Lower leg skin (tissue), 4 donors: ENCODE results near the gene RNLS. TPM values are rescaled to one million over a fixed set of nuclear protein-coding genes. Genes with fewer than 3 reads are reported as not detected.

Experiments
- DNase-seq, 2 donors: peaks; one replicate each; pipeline ENCODE4 v3.0.0-alpha.2; 2019; ENCODE audit warnings: low spot score in 2 of 2
- H3K4me3 ChIP-seq: fragments of 200-600 bp; sonication (generic); 2 replicates; pipeline ENCODE4 v1.5.1; 2017; ENCODE audit warnings: mild to moderate bottlenecking, low read depth; ENCODE audit not compliant: poor library complexity, severe bottlenecking
- POLR2A ChIP-seq, 2 donors: fragments of 450-650 bp; IDR thresholded peaks; one replicate each; pipeline ENCODE4 v1.6.1; 2016 to 2017; ENCODE audit warnings: antibody characterized with exemption in 2 of 2, mild to moderate bottlenecking in 1 of 2, moderate library complexity in 1 of 2
- WGBS, 2 donors: methylation state at CpG; one replicate each; pipeline ENCODE4 v1.1.5; 2018; 5-methylcytosine and 5-hydroxymethylcytosine counted together
- intact Hi-C: fragments of 100-400 bp; cut with DNase I; formaldehyde crosslinking; loops from one replicate; pipeline ENCODE4 v1.15.0; 2023; ENCODE audit warnings: low total_unique reads
- total RNA-seq, 4 donors: library from RNA; depleted of rRNA; stranded (reverse); fragments of >200 nt; gene quantifications; one replicate each; pipeline ENCODE4 v1.1.0, GENCODE V29; 2016
- TF ChIP-seq, protein P1 (sequence below), 3 donors: fragments of 450-650 bp; IDR thresholded peaks; one replicate each; pipeline ENCODE4 v1.5.1; 2016; ENCODE audit warnings: antibody characterized with exemption in 3 of 3, mild to moderate bottlenecking in 3 of 3, moderate library complexity in 2 of 3

The RNLS gene
- total RNA-seq, 4 donors from 2014 or later, result 6.8 to 18.3 (median 10.9) TPM

- intact Hi-C loops, result no loop called here
- no peak overlapping the region for H3K4me3 ChIP-seq
- no peak for DNase-seq
- WGBS, 2 donors, result 78 to 82% methylated on average over 3 of the region's 3 CpGs
- TF ChIP-seq, protein P1, sequence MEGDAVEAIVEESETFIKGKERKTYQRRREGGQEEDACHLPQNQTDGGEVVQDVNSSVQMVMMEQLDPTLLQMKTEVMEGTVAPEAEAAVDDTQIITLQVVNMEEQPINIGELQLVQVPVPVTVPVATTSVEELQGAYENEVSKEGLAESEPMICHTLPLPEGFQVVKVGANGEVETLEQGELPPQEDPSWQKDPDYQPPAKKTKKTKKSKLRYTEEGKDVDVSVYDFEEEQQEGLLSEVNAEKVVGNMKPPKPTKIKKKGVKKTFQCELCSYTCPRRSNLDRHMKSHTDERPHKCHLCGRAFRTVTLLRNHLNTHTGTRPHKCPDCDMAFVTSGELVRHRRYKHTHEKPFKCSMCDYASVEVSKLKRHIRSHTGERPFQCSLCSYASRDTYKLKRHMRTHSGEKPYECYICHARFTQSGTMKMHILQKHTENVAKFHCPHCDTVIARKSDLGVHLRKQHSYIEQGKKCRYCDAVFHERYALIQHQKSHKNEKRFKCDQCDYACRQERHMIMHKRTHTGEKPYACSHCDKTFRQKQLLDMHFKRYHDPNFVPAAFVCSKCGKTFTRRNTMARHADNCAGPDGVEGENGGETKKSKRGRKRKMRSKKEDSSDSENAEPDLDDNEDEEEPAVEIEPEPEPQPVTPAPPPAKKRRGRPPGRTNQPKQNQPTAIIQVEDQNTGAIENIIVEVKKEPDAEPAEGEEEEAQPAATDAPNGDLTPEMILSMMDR (IDR thresholded peaks at IDR 0.05), result no peak
- TF ChIP-seq POLR2A (IDR thresholded peaks at IDR 0.05), result no peak
Observed at GRCh38 chr10:88456730-88457129, 126.4 kb downstream of the RNLS start.

DNA sequence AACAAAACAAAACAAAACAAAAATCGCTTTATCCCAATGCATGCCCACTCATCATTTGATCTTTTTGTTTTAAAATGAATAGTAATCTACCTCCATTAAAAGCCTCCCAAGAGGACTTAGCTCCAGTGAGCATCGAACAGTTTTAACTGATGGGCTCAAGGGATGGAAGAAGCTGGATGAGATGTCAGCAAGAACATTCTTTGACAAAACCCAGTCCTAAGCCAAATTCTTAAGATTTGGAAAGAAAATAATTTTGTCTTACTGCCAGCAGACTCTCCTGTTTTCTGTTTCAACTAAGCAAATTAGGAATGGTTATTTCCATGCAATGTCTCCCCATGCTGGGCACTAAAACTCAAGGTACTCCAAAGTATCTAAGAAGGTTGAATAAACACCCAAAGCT is 127.3 kb downstream of the RNLS start:
- intact Hi-C loops, result no loop called here
- H3K4me3 ChIP-seq, result no peak overlapping the region
- TF ChIP-seq, protein P1 (IDR thresholded peaks at IDR 0.05), result no peak
- no peak for TF ChIP-seq POLR2A (IDR thresholded peaks at IDR 0.05)
- DNase-seq, result no peak
- WGBS, 2 donors, result 76 to 79% methylated on average over 2 of the region's 2 CpGs

- no peak overlapping the region for H3K4me3 ChIP-seq
- no peak for DNase-seq
- WGBS, 2 donors, result 90 to 92% methylated on average over 1 of the region's 1 CpG
- TF ChIP-seq, protein P1 (IDR thresholded peaks at IDR 0.05), result no peak
- TF ChIP-seq POLR2A (IDR thresholded peaks at IDR 0.05), result no peak
- intact Hi-C loops, result no loop called here
Observed at GRCh38 chr10:88450201-88450600, 132.9 kb downstream of the RNLS start.

- no peak overlapping the region for H3K4me3 ChIP-seq
- TF ChIP-seq POLR2A (IDR thresholded peaks at IDR 0.05), result no peak
- TF ChIP-seq, protein P1 (IDR thresholded peaks at IDR 0.05), result no peak
- 54 to 73% methylated on average over 4 of the region's 4 CpGs for WGBS, 2 donors
- intact Hi-C loops, result no loop called here
- DNase-seq, result no peak
Observed at GRCh38 chr10:88442716-88443115, 140.4 kb downstream of the RNLS start.

DNA sequence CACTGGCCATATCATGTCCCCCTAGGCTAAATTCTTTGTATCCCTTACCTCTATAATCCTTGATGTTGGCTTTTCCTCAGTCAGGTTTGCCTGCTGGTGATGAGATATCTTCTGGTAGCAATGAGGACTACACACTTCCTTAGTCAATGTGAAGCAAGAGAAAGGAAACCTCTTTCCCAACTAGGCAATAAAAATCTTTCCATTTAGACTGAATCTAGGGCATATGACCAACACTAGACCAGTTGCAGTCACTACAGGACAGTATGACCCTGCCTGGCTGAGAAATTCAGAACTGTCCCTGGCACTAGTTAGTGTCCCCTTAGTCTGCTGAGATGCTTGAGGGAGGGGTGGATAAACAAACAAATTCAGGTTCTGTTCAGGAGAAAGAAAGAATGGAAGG is 142.6 kb downstream of the RNLS start:
- intact Hi-C loops, result no loop called here
- no peak for DNase-seq
- H3K4me3 ChIP-seq, result no peak overlapping the region
- TF ChIP-seq, protein P1 (IDR thresholded peaks at IDR 0.05), result no peak
- no peak for TF ChIP-seq POLR2A (IDR thresholded peaks at IDR 0.05)

- DNase-seq, result no peak
- no peak overlapping the region for H3K4me3 ChIP-seq
- no peak for TF ChIP-seq POLR2A (IDR thresholded peaks at IDR 0.05)
- TF ChIP-seq, protein P1 (IDR thresholded peaks at IDR 0.05), result no peak
- intact Hi-C loops, result no loop called here
Observed at GRCh38 chr10:88439932-88440331, 143.2 kb downstream of the RNLS start.
